Colonic mucosa (tissue), 4 donors: ENCODE data around the gene IL1B. TPM values are rescaled to one million over a fixed set of nuclear protein-coding genes. Genes with fewer than 3 reads are reported as not detected.

ENCODE experiments used
- DNase-seq: peaks from one replicate; pipeline ENCODE4 v3.0.0-alpha.2; 2020
- H3K27ac ChIP-seq: fragments of 200-600 bp; one replicate; pipeline ENCODE4 v1.8.0; 2021
- H3K27me3 ChIP-seq: fragments of 200-600 bp; one replicate; pipeline ENCODE4 v1.8.0; 2021
- H3K36me3 ChIP-seq: fragments of 200-600 bp; one replicate; pipeline ENCODE4 v1.8.0; 2021
- H3K4me1 ChIP-seq: fragments of 200-600 bp; one replicate; pipeline ENCODE4 v1.8.0; 2021; ENCODE audit warnings: mild to moderate bottlenecking
- H3K4me3 ChIP-seq: fragments of 200-600 bp; one replicate; pipeline ENCODE4 v1.8.0; 2021
- H3K9ac ChIP-seq, 2 donors: one replicate each; pipeline ENCODE4 v1.7.0; 2013; ENCODE audit warnings: control low read depth in 2 of 2, low read depth in 2 of 2, low read length in 2 of 2
- H3K9me3 ChIP-seq: fragments of 200-600 bp; one replicate; pipeline ENCODE4 v1.8.0; 2021
- intact Hi-C: fragments of 100-400 bp; cut with DNase I; formaldehyde crosslinking; loops from one replicate; pipeline ENCODE4 v1.14.1; 2022
- total RNA-seq, 2 donors: library from RNA; stranded (reverse); fragmentation: NEBNext Ultra II Directional in 1 of 2; extraction: Animal tissue kit (Norgen Biotek cat#: 25700) in 1 of 2; gene quantifications; one replicate each; pipeline ENCODE4 v1.2.1, GENCODE V29; 2021
- TF ChIP-seq, protein P1 (sequence below): fragments of 200-600 bp; IDR thresholded peaks from one replicate; pipeline ENCODE4 v1.8.0; 2022; ENCODE audit warnings: antibody characterized with exemption, mild to moderate bottlenecking
- donor health status: healthy.
- donor health status: DM: no; HTN: no; CAD: no.
- donor health status: DM: no; HTN: no; CAD: no.

The IL1B gene
- total RNA-seq, 2 donors from 2014 or later = 1.6 to 5.7 TPM

DNA sequence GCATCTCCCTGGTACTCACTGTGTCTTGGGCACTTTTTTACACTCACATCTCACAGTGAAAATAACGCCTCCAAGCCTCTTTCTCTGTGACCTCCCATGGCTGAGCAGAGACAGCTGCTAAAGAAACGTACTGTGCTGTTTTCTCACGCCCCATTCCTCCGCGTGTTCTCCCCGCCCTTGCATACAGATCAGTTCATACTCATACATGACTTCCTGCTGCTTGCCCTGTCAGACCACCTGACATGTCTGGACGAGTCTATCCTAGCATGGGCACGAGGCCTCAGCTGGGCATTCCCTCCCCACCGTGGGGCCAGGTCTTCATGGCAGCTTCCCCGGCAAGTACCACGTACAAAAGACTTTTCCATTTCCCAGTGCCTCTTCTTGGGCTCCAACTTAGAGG, 31.0 kb downstream of the IL1B start:
- Histone ChIP-seq H3K36me3 (no peaks in the 10 kb centered on the region), H3K4me3 (no peak overlapping the region), H3K9ac (no peak overlapping the region), H3K4me1 (no peaks in the 10 kb centered on the region), H3K27me3 (no peaks in the 10 kb centered on the region), H3K9me3 (no peaks in the 10 kb centered on the region), H3K27ac (no peak overlapping the region)
- no peak for DNase-seq
- intact Hi-C loops = no loop called here
- TF ChIP-seq, protein P1, sequence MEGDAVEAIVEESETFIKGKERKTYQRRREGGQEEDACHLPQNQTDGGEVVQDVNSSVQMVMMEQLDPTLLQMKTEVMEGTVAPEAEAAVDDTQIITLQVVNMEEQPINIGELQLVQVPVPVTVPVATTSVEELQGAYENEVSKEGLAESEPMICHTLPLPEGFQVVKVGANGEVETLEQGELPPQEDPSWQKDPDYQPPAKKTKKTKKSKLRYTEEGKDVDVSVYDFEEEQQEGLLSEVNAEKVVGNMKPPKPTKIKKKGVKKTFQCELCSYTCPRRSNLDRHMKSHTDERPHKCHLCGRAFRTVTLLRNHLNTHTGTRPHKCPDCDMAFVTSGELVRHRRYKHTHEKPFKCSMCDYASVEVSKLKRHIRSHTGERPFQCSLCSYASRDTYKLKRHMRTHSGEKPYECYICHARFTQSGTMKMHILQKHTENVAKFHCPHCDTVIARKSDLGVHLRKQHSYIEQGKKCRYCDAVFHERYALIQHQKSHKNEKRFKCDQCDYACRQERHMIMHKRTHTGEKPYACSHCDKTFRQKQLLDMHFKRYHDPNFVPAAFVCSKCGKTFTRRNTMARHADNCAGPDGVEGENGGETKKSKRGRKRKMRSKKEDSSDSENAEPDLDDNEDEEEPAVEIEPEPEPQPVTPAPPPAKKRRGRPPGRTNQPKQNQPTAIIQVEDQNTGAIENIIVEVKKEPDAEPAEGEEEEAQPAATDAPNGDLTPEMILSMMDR = no peak

DNA sequence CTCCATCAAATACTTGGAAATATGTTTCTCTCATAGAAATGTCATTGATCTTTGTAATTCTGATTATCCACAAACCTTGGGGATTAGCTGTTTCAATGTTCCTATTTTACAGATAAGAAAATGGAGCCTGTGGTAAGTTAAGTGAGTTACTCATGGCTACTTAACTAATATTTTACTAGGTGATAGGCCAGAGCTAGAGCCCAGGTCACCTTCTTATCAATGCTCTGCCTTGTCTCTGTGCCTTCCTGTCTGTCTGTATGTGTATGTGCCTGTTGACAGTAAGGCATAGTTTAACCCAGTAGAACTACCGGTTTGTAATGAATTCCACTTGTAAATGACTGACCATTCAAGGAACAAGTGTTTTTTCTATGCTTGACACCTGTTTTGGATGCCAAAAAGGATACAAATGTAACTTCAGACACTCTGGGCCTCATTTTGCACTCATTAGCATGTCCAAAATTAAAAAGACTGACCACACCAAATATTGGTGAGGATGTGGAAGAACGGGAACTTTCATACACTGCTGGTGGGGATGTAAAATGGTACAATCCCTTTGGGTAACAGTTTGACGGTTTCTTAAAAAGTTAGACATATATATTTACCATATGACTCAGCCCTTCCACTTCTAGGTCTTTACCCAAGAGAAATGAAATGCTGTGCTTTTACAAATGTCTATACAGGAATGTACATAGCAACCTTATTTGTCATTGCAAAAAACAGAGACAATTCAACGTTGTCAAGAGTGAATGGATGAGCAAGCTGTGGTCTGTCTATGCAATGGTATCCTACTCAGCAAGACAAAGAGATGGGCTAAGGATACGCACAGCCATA, 32.7 kb downstream of the IL1B start:
- Histone ChIP-seq H3K4me1 (no peaks in the 10 kb centered on the region), H3K27ac (no peak overlapping the region), H3K9ac (no peak overlapping the region), H3K36me3 (no peaks in the 10 kb centered on the region), H3K4me3 (no peak overlapping the region), H3K27me3 (no peaks in the 10 kb centered on the region), H3K9me3 (no peaks in the 10 kb centered on the region)
- TF ChIP-seq, protein P1 = no peak
- DNase-seq = no peak
- intact Hi-C loops = no loop called here

DNA sequence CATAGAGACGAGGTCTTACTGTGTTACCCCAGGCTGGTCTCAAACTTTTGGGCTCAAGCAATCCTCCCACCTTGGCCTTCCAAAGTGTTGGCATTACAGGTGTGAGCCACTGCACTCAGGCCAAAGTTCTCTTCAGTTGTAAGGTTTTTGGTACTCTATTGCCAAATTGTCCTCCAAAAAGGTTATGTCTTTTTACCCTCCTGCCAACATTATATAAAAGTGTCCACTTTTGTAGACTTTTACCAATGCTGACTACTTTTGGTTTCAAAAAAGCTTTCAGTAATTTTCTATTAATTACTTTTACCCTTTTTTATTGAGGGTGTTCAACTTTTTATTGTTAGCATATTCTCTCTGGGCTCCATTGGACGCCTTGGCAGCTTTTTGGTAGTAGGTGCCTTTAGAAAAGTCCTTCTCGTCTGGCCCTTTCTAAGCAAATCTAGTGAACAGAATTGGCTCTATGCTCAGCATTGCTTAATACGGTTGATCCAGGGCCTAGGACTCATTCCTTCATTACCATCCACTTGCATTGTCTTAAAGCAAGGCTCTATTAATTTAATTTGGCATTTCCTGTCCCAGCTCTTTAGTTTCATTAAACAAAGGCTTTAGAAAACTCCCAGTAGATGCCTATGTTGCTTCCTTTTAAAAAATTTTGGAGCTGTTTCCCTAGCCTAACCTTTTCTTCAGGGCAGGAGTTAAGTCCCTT, 35.5 kb downstream of the IL1B start:
- H3K4me1 ChIP-seq = no peaks in the 10 kb centered on the region
- no peak for DNase-seq
- no peak overlapping the region for H3K4me3 ChIP-seq
- TF ChIP-seq, protein P1 = no peak
- no peaks in the 10 kb centered on the region for H3K27me3 ChIP-seq
- H3K9ac ChIP-seq = no peak overlapping the region
- no peak overlapping the region for H3K27ac ChIP-seq
- intact Hi-C loops = no loop called here
- H3K9me3 ChIP-seq = no peaks in the 10 kb centered on the region
- no peaks in the 10 kb centered on the region for H3K36me3 ChIP-seq

DNA sequence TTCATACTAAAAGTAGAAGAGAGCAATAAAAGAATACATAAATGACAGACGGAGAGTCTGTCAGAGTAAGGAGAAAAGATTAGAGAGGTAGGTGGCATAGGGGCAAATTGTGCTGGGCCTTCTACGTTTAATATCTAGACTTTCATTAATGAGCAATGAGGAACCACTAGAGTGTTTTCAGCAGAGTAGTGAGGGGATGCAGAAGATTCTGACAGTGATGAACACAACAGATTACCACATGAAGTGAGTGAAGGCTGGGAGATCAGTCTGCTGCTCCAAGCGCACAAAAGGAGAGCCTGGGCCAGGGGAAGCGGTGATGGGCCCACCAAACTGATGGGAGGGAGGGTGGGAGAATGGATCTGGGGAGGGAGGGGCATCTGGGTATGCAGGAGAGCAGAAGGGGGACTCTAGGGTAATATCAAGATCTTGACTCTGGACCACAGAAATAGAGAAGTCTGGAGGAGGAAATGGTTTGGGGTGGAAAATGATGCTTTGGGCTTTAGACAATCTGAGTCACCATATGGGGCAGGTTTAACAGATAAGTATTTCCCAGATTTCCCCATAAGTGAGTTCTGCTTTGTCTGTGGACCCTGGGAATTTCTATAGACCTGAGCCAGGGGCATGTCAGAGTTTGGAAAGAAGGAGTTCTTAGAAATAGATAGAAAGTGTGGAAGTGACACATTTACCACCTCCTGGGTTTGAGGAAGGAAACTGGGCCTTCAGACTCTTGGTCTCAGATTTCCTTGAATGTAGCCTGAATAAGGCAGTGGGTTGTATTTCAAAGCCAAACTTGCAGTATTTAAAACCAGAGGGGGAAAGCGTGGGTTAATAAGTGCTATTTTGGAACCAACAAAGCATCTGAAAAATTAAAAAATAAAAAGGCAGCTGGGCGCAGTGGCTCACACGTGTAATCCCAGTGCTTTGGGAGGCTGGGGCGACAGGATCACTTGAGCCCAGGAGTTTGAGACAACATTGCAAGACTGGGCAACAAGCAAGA, 37.3 kb downstream of the IL1B start:
- no peak for DNase-seq
- intact Hi-C loops = no loop called here
- no peak overlapping the region for H3K9ac ChIP-seq

More for the DNA sequence above, 37.3 kb downstream of the IL1B start:
- Histone ChIP-seq H3K27me3 (no peaks in the 10 kb centered on the region), H3K27ac (no peak overlapping the region), H3K4me1 (no peaks in the 10 kb centered on the region), H3K4me3 (no peak overlapping the region), H3K36me3 (no peaks in the 10 kb centered on the region), H3K9me3 (no peaks in the 10 kb centered on the region)
- TF ChIP-seq, protein P1 = no peak
